ENCODE results near the gene PTGDS. TPM values are rescaled to one million over a fixed set of nuclear protein-coding genes. Genes with fewer than 3 reads are reported as not detected.

PTGDS gene
- total RNA-seq, 1 experiment from 2014 or later = 2.2 TPM

DNA sequence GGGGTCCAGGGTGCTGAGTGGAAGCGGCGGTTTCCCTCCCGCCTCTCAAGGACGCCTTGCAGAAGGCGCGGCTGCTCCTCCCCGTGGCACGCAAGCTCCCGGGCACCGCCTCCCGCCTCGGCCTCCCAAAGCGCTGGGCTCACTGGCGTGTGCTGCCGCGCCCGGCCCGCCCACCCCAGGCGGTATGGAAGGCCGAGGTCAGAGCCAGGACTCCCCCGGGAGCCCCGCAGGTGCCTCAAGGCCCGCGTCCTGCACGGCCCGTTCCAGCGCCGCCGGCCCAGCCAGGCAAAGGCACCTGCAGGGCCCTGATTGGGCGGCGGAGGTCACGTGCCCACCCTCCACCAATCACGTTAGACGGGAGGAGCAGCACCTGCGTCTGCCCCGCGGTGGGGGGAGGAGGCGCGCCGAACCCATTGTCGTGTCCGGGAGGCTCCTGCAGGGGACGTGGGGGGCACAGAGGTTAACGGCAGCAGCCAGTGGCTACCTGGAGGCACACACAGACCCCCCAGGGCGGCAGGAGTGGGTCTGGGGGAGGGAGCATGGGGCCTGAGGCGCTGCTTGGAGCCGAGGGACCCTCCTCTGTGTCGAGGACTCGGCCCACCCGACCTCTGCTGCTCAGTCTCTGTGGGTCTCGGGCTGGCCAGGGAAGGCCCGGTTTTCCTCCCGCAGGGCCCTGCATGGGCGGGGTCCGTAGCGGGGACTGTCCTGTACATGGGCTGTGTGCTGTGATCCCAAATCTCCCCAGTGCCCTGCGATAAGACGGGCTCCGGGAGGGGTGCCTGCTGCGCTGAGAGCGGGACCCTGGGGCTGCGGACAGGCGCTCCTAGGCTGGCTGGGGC lies 27.3 kb upstream of the PTGDS start:
- ATAC-seq (peak; percentile 81), DNase-seq (ENCODE audit: low spot score) (peak; percentile 97)
- Mint-ChIP-seq H3K27me3 (ENCODE audit: low read depth) (no peaks in the 10 kb centered on the region), H3K36me3 (no peaks in the 10 kb centered on the region), H3K27ac (no peak overlapping the region), H3K4me3 (peak overlapping the region; percentile 72), H3K9me3 (no peaks in the 10 kb centered on the region), H3K4me1 (peaks cover 7% of the 10 kb centered on the region)
- POLR2A ChIA-PET = no interaction called here
- CTCF ChIA-PET = interaction anchor here (1.0 to 8.7 kb wide), 5 partner anchors 25 to 118 kb away, joined by 3 to 151 read pairs (median 14); partner anchors contain the start of genes PAXX and PTGDS
- TF ChIP-seq, protein P1, sequence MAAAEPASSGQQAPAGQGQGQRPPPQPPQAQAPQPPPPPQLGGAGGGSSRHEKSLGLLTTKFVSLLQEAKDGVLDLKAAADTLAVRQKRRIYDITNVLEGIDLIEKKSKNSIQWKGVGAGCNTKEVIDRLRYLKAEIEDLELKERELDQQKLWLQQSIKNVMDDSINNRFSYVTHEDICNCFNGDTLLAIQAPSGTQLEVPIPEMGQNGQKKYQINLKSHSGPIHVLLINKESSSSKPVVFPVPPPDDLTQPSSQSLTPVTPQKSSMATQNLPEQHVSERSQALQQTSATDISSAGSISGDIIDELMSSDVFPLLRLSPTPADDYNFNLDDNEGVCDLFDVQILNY (CRISPR knock-in tag; IDR thresholded peaks at IDR 0.05) = 0 out of 2 replicates have a peak, but pooled peaks have one; percentile 38
- TF ChIP-seq, protein P2, sequence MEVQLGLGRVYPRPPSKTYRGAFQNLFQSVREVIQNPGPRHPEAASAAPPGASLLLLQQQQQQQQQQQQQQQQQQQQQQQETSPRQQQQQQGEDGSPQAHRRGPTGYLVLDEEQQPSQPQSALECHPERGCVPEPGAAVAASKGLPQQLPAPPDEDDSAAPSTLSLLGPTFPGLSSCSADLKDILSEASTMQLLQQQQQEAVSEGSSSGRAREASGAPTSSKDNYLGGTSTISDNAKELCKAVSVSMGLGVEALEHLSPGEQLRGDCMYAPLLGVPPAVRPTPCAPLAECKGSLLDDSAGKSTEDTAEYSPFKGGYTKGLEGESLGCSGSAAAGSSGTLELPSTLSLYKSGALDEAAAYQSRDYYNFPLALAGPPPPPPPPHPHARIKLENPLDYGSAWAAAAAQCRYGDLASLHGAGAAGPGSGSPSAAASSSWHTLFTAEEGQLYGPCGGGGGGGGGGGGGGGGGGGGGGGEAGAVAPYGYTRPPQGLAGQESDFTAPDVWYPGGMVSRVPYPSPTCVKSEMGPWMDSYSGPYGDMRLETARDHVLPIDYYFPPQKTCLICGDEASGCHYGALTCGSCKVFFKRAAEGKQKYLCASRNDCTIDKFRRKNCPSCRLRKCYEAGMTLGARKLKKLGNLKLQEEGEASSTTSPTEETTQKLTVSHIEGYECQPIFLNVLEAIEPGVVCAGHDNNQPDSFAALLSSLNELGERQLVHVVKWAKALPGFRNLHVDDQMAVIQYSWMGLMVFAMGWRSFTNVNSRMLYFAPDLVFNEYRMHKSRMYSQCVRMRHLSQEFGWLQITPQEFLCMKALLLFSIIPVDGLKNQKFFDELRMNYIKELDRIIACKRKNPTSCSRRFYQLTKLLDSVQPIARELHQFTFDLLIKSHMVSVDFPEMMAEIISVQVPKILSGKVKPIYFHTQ (CRISPR knock-in tag; IDR thresholded peaks at IDR 0.05) = no peak
- no peak for TF ChIP-seq ZBTB21 (CRISPR knock-in tag; IDR thresholded peaks at IDR 0.05; ENCODE audit: borderline replicate concordance)
- TF ChIP-seq, protein P3, sequence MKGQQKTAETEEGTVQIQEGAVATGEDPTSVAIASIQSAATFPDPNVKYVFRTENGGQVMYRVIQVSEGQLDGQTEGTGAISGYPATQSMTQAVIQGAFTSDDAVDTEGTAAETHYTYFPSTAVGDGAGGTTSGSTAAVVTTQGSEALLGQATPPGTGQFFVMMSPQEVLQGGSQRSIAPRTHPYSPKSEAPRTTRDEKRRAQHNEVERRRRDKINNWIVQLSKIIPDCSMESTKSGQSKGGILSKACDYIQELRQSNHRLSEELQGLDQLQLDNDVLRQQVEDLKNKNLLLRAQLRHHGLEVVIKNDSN (CRISPR knock-in tag; IDR thresholded peaks at IDR 0.05) = peak; percentile 99
- TF ChIP-seq ESRRA (CRISPR knock-in tag; IDR thresholded peaks at IDR 0.05; ENCODE audit: borderline replicate concordance) = no peak
- TF ChIP-seq KAT7 (CRISPR knock-in tag; IDR thresholded peaks at IDR 0.05; ENCODE audit: borderline replicate concordance) = no peak
- TF ChIP-seq SP1 (CRISPR knock-in tag; conservative IDR thresholded peaks at IDR 0.05) = peak; percentile 80; the same call in 1 of the 2 replicates
- TF ChIP-seq GTF2I (CRISPR knock-in tag; conservative IDR thresholded peaks at IDR 0.05) = no peak
- TF ChIP-seq, protein P4, sequence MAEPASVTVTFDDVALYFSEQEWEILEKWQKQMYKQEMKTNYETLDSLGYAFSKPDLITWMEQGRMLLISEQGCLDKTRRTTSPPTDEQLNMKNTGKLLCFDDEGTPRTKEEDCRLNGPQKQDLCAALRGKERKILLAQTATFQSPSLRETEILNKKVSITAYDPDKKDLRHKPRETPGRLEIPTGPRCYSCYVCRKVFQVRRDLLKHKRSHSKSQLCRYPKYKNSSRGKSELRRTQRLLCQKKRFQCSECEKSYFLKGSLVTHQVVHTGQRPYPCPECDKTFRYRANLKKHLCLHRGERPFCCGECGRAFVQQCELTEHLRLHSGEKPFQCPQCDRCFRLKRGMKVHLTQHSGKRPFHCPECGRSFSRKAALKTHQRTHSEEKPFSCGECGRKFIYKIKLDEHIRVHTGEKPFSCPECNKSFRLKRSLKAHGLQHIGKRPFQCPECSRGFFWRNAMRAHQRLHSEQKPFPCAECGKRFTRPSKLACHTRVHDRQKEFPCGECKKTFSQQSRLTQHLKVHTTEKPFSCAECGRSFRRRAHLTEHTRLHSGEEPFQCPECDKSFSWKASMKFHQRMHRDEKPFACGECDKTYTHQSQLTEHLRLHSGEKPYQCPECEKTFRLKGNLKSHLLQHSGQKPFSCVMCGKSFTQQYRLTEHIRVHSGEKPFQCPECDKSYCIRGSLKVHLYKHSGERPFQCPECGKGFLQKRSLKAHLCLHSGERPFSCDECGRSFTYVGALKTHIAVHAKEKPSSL (CRISPR knock-in tag; conservative IDR thresholded peaks at IDR 0.05) = no peak
- TF ChIP-seq, protein P5, sequence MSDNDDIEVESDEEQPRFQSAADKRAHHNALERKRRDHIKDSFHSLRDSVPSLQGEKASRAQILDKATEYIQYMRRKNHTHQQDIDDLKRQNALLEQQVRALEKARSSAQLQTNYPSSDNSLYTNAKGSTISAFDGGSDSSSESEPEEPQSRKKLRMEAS (CRISPR knock-in tag; IDR thresholded peaks at IDR 0.05) = peak; percentile 83
- TF ChIP-seq ZNF232 (CRISPR knock-in tag; IDR thresholded peaks at IDR 0.05) = no peak
- TF ChIP-seq, protein P6, sequence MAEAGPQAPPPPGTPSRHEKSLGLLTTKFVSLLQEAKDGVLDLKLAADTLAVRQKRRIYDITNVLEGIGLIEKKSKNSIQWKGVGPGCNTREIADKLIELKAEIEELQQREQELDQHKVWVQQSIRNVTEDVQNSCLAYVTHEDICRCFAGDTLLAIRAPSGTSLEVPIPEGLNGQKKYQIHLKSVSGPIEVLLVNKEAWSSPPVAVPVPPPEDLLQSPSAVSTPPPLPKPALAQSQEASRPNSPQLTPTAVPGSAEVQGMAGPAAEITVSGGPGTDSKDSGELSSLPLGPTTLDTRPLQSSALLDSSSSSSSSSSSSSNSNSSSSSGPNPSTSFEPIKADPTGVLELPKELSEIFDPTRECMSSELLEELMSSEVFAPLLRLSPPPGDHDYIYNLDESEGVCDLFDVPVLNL (CRISPR knock-in tag; IDR thresholded peaks at IDR 0.05; ENCODE audit: borderline replicate concordance, low read depth) = no peak
- TF ChIP-seq IRF2 (CRISPR knock-in tag; IDR thresholded peaks at IDR 0.05; ENCODE audit: borderline replicate concordance, low read depth) = no peak
- TF ChIP-seq, protein P7, sequence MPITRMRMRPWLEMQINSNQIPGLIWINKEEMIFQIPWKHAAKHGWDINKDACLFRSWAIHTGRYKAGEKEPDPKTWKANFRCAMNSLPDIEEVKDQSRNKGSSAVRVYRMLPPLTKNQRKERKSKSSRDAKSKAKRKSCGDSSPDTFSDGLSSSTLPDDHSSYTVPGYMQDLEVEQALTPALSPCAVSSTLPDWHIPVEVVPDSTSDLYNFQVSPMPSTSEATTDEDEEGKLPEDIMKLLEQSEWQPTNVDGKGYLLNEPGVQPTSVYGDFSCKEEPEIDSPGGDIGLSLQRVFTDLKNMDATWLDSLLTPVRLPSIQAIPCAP (CRISPR knock-in tag; IDR thresholded peaks at IDR 0.05) = no peak
- TF ChIP-seq NR3C1 (CRISPR knock-in tag; conservative IDR thresholded peaks at IDR 0.05; ENCODE audit: low read depth) = no peak
- TF ChIP-seq ZNF263 (CRISPR knock-in tag; IDR thresholded peaks at IDR 0.05; ENCODE audit: low read depth) = no peak
- TF ChIP-seq, protein P8, sequence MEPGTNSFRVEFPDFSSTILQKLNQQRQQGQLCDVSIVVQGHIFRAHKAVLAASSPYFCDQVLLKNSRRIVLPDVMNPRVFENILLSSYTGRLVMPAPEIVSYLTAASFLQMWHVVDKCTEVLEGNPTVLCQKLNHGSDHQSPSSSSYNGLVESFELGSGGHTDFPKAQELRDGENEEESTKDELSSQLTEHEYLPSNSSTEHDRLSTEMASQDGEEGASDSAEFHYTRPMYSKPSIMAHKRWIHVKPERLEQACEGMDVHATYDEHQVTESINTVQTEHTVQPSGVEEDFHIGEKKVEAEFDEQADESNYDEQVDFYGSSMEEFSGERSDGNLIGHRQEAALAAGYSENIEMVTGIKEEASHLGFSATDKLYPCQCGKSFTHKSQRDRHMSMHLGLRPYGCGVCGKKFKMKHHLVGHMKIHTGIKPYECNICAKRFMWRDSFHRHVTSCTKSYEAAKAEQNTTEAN (CRISPR knock-in tag; IDR thresholded peaks at IDR 0.05) = no peak; the same call in 1 of the 2 replicates
- TF ChIP-seq, protein P9, sequence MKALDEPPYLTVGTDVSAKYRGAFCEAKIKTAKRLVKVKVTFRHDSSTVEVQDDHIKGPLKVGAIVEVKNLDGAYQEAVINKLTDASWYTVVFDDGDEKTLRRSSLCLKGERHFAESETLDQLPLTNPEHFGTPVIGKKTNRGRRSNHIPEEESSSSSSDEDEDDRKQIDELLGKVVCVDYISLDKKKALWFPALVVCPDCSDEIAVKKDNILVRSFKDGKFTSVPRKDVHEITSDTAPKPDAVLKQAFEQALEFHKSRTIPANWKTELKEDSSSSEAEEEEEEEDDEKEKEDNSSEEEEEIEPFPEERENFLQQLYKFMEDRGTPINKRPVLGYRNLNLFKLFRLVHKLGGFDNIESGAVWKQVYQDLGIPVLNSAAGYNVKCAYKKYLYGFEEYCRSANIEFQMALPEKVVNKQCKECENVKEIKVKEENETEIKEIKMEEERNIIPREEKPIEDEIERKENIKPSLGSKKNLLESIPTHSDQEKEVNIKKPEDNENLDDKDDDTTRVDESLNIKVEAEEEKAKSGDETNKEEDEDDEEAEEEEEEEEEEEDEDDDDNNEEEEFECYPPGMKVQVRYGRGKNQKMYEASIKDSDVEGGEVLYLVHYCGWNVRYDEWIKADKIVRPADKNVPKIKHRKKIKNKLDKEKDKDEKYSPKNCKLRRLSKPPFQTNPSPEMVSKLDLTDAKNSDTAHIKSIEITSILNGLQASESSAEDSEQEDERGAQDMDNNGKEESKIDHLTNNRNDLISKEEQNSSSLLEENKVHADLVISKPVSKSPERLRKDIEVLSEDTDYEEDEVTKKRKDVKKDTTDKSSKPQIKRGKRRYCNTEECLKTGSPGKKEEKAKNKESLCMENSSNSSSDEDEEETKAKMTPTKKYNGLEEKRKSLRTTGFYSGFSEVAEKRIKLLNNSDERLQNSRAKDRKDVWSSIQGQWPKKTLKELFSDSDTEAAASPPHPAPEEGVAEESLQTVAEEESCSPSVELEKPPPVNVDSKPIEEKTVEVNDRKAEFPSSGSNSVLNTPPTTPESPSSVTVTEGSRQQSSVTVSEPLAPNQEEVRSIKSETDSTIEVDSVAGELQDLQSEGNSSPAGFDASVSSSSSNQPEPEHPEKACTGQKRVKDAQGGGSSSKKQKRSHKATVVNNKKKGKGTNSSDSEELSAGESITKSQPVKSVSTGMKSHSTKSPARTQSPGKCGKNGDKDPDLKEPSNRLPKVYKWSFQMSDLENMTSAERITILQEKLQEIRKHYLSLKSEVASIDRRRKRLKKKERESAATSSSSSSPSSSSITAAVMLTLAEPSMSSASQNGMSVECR (CRISPR knock-in tag; IDR thresholded peaks at IDR 0.05; ENCODE audit: borderline replicate concordance) = peak; percentile 58; the same call in 1 of the 2 replicates
